HG03108 (cell line): ENCODE results near the gene ZNF473.

Experiments used
- ATAC-seq: cut with Tn5 transposase; IDR thresholded peaks from one replicate; pipeline ENCODE4 v1.9.1; 2021; ENCODE audit warnings: moderate library complexity; ENCODE audit not compliant: unreplicated experiment

Gene ZNF473

DNA sequence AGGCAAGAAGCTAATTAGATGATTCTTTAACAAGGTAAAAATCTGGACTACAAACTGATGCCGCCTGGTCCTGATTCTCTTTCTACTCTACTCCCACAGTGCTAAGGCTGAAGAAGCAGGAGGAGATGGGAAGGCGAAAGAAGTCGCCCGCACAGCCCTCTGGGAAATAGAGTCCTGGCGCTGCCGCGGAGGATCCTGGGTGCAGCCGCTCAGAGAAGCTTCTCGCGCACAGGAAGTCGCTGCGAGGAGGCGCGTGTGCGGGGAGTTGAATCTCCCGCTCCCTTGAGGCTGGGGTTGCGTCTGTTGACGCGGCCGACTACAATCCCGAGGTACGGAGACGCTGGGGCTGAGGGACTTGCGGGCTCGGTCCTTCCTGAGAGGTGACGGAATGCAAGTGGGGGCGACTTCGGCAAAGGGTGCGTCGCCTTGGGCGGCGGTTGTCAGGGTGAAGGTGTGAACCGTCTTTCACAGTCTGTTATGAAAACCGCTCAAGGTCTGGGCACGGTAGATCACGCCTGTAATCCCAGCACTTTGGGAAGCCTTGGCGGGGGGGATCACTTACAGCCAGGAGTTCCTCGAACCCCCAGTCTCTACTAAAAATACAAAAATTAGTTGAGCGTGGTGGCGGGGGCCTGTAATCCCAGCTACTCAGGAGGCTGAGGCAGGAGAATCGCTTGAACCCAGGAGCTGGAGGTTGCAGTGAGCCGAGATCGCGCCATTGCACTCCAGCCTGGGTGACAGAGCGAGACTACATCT, at the start of gene ZNF473:
ZNF473 (plus strand) TSS at position 212 of the 756 bp plus-strand sequence. CDS start 5,078 bp downstream, outside the sequence.
- ATAC-seq, result peak; percentile 57

DNA sequence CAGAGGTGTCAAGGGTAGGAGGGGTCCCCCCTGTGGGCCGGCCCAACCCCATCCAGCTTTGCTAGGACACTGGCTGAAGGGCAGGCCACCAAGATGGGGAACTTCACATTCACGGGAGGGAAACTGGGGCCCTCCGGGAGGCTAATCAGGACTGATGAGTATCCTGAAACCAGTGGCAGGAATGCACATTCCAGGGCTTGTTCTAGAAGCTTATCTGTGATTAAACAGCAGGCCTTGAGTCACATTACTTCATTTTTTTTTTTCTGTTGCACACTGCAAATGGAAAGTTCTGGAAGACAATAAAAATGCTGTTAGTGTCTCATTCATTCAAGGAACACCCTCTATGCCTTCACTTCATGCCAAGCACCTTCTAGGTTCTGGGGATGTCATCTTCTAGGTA, 49.3 kb upstream of the ZNF473 start:
- ATAC-seq, result no peak

DNA sequence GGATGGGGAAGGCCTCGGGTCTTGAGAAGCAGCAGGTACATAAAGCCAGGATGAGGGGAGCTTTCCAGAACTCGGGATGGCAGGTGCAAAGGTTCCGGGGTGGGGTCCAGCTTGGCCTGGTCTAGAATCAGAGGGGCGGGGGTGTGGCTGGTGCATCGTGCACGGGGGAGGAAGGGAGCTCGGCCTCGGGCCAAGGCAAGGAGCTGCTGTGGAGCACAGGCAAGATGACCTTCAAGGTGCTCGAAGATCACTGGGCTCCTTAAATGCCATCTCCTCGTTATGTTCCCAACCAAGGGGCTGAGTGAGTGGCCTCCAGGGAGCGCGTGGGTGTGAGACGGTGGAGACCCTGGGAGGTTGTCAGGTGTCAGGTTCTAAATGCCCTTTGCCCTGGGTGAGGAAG, 48.7 kb upstream of the ZNF473 start:
- no peak for ATAC-seq

DNA sequence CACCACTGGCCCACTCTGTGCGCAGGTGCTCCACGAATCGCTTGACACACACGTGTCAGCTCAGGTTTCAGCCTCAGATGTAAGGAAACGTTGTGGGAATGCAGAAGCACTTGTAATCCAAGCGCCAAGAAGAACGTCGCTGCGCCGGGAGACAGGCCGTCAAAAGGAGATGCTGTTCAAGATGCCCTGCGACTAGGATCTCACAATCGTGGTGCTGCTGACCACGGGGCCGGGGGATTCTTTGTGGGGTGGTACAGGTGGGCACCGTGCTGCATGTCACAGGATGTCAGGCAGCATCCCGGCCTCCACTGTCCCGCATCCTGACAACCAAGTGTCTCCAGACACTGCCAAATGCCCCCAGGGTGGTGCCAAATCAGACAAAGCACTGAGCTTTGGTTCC, 47.9 kb upstream of the ZNF473 start:
- ATAC-seq, result no peak

DNA sequence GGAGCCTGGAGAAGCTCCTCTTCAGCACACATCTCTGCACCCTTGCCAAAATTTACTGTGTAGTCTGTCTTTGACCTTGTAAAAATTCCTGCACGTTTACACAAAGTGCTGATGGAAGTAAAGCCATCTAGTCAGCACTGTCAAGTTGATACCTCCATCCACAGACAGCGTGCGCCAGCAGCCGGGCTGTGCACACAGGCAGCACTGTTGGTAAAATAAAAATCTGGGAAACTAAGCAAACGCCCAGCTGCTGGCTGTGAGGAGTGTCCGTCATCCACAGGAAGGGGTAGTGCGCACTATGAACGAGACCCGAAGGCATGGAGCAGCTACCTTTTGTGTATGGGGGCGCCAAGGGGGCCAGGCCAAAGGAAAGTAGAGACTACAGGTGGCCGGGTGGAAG, 47.5 kb upstream of the ZNF473 start:
- ATAC-seq, result no peak

DNA sequence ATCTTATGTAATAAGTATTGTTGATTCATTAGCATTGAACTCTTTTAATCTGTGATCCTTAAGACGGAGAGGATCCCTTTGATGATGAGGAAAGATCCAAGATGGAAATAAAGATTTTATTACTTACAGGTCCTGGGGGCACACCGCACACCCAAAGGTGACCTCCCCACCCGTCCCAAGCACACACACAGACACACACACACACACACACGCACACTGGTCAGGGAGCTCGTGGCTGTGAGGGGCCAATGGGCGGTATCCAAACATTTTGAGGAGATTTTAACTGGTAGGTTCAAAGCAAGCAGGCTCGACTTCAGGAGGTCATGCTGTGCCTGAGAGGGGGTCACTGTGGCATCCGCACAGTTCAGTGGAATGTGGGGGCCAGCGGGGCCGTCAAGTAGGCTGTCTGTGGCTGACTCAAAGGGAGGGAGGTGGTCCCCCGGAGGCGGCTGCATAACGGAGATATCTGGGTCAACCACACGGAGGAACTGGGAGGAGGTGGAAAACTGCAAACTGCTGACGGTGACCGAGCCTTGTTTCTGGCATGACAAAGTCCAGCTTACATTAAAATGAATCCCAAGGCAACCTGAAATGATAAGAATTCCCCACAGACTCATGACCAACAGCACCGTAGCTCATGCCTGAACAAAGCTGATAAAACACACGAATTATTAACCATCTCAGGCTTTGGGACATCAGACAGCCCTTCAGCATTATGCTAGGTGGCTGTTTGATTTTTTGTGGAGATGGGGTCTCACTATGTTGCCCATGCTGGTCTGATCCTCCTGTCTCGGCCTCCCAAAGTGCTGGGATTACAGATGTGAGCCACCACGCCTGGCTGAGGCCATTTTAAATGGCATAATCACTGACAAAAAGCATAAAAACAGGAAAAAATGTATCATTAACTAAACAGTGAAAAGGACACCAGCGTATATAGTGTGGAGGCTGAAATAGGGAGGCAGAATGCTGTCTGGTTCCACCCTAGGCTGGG, 43.9 kb upstream of the ZNF473 start:
- ATAC-seq, result no peak

DNA sequence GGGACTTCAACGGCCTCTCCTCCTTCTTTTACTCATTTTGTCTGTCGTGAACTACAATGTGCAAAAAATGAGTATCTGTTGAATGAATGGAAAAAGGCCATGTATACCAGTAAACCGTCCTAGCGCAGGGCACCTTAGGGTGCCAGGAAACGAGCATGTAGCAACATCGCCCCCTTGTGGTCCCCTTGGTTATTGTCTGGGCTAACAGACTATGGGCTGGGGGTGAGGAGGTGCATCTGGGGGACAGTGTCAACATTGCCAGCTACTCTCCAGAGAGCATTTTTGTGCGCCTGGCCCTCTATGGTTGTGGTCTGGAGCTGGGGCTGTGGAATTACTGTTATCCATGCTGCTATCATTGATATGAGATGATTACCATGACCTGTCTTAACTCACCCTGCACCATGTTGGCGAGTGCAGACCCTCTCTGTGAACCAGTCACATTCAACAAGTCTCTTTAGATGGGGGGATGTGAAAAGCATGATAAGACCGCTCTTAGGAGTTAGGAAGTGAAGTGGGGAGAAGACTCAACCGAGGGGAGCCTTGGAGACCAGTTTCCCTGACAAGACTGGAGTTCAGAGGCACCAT, 42.1 kb upstream of the ZNF473 start:
- ATAC-seq, result no peak

DNA sequence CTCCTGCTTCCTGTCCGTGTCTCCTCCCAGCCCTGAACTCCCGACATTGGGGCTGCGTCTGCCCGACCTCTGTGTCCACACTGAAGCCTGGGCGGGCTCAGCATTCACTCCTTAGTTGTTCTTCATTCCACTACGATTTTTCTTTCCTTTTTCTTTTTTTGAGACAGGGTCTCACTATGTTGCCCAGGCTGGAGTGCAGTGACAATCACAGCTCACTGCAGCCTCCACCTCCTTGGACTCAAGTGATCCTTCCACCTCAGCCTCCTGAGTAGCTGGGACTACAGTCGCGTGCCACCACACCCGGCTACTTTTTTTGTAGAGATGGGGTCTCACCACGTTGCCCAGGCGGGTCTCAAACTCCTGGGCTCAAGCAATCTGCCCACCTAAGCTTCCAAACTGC, 41.3 kb upstream of the ZNF473 start:
- no peak for ATAC-seq

DNA sequence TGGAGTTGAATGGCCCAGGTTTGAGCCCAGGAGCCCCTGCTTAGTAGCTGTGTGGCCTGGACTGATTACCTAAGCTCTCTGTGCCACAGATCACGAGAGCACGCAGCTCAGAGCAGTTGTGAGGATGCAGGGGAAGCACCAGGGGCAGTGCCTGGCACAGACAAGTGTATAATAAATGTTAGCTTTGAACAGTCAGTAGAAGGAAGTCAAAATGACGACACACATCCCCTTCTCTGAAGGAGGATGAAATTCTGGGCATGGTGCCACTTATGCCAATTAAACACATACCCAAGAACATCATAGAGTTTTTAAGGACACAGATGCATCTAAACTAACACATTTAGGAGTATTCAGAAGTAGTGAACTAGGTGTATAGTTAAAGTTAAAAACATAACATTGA, 39.9 kb upstream of the ZNF473 start:
- no peak for ATAC-seq

DNA sequence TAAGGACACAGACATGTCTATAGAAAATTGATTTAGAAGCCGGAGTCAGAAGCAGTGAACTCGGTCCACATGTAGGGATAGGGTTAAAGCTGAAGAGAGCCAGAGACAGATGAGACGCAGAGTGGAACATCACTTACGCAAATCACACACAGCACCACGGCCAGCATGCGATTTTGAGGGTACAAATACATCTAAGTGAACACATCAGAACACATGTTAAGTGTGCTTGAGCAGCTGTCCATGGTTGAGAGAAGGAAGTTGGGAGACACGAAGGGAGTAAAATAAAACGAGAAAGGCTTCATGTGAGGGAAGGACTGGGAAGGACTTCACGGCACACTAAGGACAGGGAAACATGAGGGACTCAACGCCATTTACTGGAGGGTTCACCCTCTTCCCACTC, 39.5 kb upstream of the ZNF473 start:
- no peak for ATAC-seq

DNA sequence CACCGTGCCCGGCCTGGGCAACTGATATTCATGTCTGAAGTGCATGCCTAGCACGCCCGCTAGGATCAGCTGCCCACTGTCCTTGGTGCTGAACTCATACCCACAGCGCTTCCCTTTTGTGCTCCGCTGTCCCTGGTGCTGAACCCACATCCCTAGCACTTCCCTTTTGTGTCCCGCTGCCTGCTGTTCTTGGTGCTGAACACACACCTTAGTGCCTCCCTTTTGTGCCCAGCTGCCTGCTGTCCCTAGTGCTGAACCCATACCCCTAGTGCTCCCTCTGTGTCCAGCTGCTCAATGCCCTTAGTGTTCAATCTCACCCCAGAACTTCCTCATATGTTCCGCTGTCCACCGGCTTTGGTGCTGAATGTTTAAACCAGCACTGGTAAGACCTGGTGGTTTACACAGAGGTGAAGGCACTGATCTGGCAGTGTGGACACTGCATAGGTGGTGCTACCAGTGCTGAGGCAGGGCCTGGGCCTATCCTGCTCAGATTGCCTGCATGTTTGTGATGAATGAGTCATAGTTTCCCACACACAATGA, 38.6 kb upstream of the ZNF473 start:
- no peak for ATAC-seq

DNA sequence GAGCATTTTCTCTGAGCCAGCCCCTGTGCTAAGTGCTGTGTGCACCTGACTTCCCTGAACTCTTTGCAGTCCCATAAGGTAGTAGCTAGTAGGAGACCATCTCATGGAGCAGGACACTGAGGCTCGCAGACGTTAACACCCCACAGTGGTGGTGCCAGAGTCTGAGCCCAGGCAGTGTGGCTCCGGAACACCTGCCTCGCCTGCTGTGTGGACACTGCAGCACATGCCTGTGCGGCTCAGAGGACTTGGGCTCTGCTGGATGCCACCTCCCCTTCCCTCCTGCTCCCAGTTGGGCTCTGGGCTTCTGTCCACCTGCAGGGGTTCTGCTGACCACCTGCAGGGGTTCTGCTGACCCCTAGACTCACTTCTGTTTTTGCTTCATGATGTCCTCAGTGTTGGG, 37.8 kb upstream of the ZNF473 start:
- no peak for ATAC-seq

DNA sequence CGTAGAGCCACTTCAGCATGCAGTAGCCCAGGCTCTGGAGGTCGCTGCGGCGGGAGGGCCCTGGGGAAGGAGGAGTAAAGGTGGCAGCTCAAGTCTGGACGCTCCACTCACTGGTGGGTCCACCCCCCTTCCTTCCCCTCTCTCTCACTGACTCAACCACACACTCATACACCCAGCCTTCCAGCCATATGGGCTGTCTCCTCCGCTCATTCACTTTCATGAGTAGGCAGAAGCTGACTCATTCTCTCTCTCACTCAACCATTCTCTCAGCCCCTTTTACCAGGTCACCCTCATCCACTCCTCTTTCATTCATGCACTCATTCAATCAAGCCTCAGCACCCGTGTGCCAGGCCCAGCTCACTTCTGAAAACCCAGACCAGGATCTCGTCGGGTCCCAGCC, 37.4 kb upstream of the ZNF473 start:
- no peak for ATAC-seq

DNA sequence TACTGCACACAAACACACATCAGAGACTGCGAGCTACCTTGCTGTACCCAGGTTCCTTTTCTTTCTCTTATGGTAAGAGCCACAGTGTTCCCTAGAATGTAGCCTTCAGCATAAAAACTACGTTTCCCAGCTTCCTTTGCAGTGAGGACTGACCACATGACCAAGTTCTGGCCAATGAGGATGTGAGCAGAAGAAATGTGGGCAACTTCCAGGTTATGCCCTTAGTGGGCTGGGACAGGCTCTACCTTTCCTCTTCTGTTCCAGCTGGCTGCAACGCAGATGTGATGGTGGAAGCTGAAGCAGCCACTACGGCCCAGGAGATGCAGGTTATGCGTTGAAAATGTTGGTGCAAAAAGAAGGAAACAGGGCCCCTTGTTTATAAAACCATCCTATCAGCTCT, 28.1 kb upstream of the ZNF473 start:
- ATAC-seq, result no peak

DNA sequence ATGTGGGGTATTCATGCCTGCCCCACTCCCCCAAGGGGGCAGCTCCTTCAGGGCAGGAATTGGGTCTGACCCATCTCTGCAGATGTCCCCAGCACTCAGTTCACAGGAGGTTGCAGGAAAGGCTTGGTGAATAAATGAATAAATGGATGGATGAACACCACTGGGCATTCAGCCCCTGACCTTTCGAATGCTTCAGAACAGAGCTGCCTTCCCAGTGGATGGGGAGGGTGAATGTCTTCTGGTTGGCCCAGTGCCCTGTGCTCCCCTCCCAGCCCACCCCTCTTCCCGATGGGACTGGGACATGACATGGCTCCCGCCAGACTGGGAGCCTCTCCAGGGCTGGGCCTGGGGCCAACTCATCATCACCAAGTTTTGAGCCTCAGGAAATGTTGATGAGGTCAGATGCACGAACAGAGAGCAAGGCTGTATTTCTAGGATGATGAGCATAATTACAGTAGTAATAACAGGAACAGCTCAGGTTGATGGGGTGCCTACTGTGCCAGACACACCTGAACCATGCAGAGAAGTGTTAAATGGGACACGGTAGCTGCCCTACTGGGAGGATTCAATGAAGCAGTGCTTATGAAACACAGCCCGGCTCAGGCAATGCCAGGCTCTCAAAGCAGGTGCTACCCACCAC, 26.3 kb upstream of the ZNF473 start:
- no peak for ATAC-seq

DNA sequence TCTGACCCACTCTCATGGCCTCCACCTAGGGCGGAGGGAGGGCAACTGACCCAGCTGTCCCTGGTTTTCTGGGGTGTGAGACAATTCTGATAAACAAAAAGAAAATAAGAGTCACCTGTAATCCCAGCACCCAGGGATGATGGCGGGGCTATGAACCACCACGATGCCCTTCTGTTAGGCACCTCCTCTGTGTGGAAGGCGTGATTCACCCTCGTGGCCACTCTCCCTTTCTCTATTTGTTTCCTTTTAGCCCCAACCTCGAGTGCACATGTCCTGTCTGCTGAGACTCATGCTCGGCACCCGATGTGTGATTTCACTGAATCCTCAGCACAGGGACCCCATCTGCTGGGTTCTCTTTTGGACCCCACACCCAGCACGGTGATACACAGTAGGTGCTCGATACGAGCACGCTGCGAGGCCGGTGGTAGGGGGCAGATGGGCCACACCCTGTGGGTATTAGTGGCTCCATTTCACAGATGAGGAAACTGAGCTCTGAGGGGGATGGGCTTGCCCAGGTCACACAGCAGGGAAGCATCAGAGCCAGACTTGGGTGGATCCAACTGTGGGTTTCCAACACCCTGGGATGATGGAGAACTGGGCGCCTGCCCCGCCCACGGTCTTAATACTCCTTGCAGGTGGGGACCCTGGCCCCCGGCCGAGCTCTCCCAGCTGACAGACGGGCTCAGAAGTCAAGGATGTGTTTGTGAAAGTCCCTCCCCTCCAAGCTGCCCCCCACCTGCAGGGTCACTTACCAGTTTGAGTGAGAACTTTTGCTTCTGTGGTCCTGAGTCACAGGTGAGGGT, 25.6 kb upstream of the ZNF473 start:
- no peak for ATAC-seq

DNA sequence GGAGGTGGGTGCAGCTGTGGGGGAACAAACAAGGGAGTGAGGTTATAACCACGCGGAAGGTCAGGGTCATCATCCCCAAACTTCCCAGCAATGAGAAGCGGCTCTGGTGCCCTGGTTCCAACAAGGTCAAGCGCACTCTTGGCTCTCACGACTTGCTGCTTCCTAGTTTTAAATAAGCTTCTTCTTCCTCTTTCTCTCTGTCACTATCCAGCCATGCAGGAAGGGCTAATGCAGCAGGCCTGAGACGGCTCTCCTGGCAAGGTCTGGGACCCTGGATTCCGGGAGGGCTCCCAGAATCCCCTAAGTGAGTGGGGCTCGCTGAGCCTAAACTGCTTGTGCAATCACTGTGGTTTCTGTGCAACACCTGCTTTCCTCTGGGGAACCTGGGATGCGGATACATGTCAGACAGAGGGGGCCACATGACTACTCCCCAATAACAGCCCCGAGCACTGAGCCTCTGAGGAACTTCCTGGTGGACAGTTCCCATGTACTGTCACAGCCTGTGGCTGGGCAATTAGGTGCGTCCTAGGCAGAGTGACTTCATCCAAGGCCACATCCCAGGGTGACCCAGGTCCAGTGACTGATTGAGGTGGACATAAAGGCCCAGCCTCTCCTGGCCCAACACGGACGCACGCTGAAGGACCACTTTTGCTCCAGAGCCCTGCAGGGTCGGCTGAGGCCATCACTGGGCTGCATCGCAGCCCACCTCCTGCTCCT, 24.8 kb upstream of the ZNF473 start:
- ATAC-seq, result no peak

DNA sequence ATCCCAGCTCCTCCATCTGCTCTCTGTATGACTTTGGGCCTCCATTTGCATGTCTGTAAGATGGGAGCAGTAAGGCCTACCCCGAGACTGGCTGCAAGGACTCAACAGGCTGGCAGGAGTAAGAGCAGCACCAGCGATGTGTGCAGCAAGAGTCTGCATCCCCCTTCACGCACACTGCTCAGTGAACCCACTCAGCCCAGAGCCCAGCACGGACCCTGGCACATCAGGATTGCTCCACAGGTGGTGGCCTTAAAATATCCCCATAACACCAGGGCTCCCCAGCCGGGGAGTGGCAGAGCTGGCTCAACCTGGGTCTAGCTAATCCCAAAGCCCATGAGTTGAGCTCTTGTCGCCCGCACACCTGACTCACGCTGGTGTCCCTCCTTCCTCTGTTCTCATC, 24.0 kb upstream of the ZNF473 start:
- ATAC-seq, result no peak

DNA sequence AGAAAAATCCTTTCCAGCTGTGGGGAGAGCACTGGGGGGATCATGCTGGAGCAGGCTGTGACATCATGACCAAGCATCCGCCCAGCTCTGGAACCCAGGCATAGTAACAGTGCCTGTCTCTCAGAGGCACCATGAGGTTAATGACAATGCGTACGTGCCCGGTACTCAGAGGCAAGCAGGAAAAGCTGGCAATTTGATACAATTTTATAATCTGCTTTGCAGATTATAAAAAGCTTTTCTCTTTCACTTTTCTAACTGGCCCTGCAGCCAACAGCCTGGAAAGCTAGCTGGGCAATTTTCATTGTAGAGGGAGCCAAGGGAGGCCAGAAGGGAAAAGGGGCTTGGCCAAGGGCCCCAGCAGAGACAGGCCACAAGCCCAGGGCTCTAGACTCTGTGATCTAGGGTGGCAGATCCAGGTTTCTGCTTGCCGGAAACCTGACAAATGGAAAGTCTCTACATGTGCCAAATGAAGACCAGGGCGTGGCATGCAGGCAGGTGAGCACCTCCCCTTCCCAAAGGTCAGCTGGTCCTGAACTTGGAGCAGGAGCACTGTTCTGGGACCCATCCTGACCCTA, 23.3 kb upstream of the ZNF473 start:
- no peak for ATAC-seq
